Neural progenitor cell (in vitro differentiated cells): ENCODE data around the gene BRD7. TPM values are rescaled to one million over a fixed set of nuclear protein-coding genes. Genes with fewer than 3 reads are reported as not detected.
A peak's percentile ranks its signal among the peaks of the same experiment; 100 is the strongest.

Experiments
- DNase-seq: peaks from one replicate; pipeline ENCODE4 v3.0.0-alpha.2; 2016; ENCODE audit warnings: low spot score
- H2AFZ ChIP-seq: fragments of 200-600 bp; sonication (generic); replicated peaks from 2 replicates; pipeline ENCODE4 v1.6.1; 2016; ENCODE audit warnings: antibody characterized with exemption
- H3F3A ChIP-seq: fragments of 200-600 bp; sonication (generic); 2 replicates; pipeline ENCODE4 v1.6.1; 2016; ENCODE audit warnings: antibody characterized with exemption, low read depth
- H3K27ac ChIP-seq: fragments of 200-600 bp; sonication (generic); 2 replicates; pipeline ENCODE4 v1.5.1; 2016; ENCODE audit warnings: mild to moderate bottlenecking
- H3K27me3 ChIP-seq: fragments of 200-600 bp; sonication (generic); 2 replicates; pipeline ENCODE4 v1.6.1; 2016; ENCODE audit warnings: mild to moderate bottlenecking, moderate library complexity
- H3K36me3 ChIP-seq: fragments of 200-600 bp; sonication (generic); 2 replicates; pipeline ENCODE4 v1.5.1; 2016
- H3K4me1 ChIP-seq: fragments of 200-600 bp; sonication (generic); 2 replicates; pipeline ENCODE4 v1.6.1; 2016; ENCODE audit warnings: mixed run types
- H3K4me2 ChIP-seq: fragments of 200-600 bp; sonication (generic); 2 replicates; pipeline ENCODE4 v1.6.1; 2016
- H3K4me3 ChIP-seq: fragments of 200-600 bp; sonication (generic); 2 replicates; pipeline ENCODE4 v1.5.1; 2016
- H3K79me2 ChIP-seq: fragments of 200-600 bp; sonication (generic); 2 replicates; pipeline ENCODE4 v1.6.1; 2016; ENCODE audit warnings: low read depth
- H3K9ac ChIP-seq: fragments of 200-600 bp; sonication (generic); 2 replicates; pipeline ENCODE4 v1.6.1; 2016
- H3K9me3 ChIP-seq: fragments of 200-600 bp; sonication (generic); 2 replicates; pipeline ENCODE4 v1.5.1; 2016; ENCODE audit warnings: low read depth
- H4K20me1 ChIP-seq: fragments of 200-600 bp; sonication (generic); 2 replicates; pipeline ENCODE4 v1.6.1; 2016; ENCODE audit warnings: low read depth
- H3K27ac Mint-ChIP-seq: 3 replicates; pipeline ENCODE4 v1.8.0; 2021; ENCODE audit warnings: mixed read lengths
- H3K27me3 Mint-ChIP-seq: 2 replicates; pipeline ENCODE4 v1.8.0; 2022; ENCODE audit warnings: low read depth, mild to moderate bottlenecking, inconsistent platforms, moderate library complexity, mixed read lengths; ENCODE audit not compliant: insufficient read depth
- H3K36me3 Mint-ChIP-seq: 3 replicates; pipeline ENCODE4 v1.8.0; 2021; ENCODE audit warnings: mixed read lengths
- H3K4me1 Mint-ChIP-seq: 3 replicates; pipeline ENCODE4 v1.8.0; 2021; ENCODE audit warnings: mixed read lengths
- H3K4me3 Mint-ChIP-seq: 3 replicates; pipeline ENCODE4 v1.8.0; 2021; ENCODE audit warnings: mild to moderate bottlenecking, moderate library complexity, mixed read lengths
- H3K9me3 Mint-ChIP-seq: 3 replicates; pipeline ENCODE4 v1.8.0; 2020; ENCODE audit warnings: mixed read lengths
- CTCF ChIP-seq: fragments of 200-600 bp; sonication (generic); IDR thresholded peaks from 2 replicates; pipeline ENCODE4 v1.5.1; 2017; ENCODE audit warnings: antibody characterized with exemption, mild to moderate bottlenecking
- EZH2 ChIP-seq: fragments of 200-600 bp; sonication (generic); IDR thresholded peaks from 2 replicates; pipeline ENCODE4 v1.6.1; 2017; ENCODE audit warnings: antibody characterized with exemption, mild to moderate bottlenecking, moderate library complexity
- EZH2phosphoT487 ChIP-seq: fragments of 200-600 bp; sonication (generic); IDR thresholded peaks from 2 replicates; pipeline ENCODE4 v1.6.1; 2017; ENCODE audit warnings: antibody characterized with exemption
- microRNA-seq: library from miRNA; unstranded; fragments of <30 nt; microRNA quantifications from one replicate; pipeline ENCODE4, GENCODE V29; 2016
- small RNA-seq: library from RNA; depleted of rRNA; stranded (forward); fragments of <200 nt; gene quantifications from one replicate; pipeline ENCODE3, GENCODE V24; 2015
- total RNA-seq: library from RNA; depleted of rRNA; stranded (reverse); fragments of >200 nt; gene quantifications from 2 replicates; pipeline ENCODE4 v1.2.3, GENCODE V29; 2015; ENCODE audit warnings: low replicate concordance

Gene BRD7
- total RNA-seq, 1 donor from 2014 or later: 164 TPM

GRCh38 chr16:50267651-50268050 lies 101.1 kb downstream of the BRD7 start:
- Mint-ChIP-seq H3K4me3 (no peak overlapping the region), H3K27ac (no peak overlapping the region), H3K4me1 (peaks cover 22% of the 10 kb centered on the region), H3K27me3 (peaks cover 8% of the 10 kb centered on the region), H3K9me3 (no peaks in the 10 kb centered on the region), H3K36me3 (no peaks in the 10 kb centered on the region)
- H3K27me3 ChIP-seq: no peaks in the 10 kb centered on the region
- no peak for TF ChIP-seq EZH2phosphoT487
- no peak for TF ChIP-seq CTCF
- no peak for TF ChIP-seq EZH2
- no peak overlapping the region for H2AFZ ChIP-seq
- no peak overlapping the region for H3K4me3 ChIP-seq
- H3K9ac ChIP-seq: no peak overlapping the region
- peaks cover 9% of the 10 kb centered on the region for H3K4me1 ChIP-seq
- H3K79me2 ChIP-seq: no peaks in the 10 kb centered on the region
- no peaks in the 10 kb centered on the region for H3K36me3 ChIP-seq
- H3K9me3 ChIP-seq: no peaks in the 10 kb centered on the region
- no peaks in the 10 kb centered on the region for H3F3A ChIP-seq
- no peak overlapping the region for H3K27ac ChIP-seq
- H3K4me2 ChIP-seq: no peak overlapping the region
- H4K20me1 ChIP-seq: no peaks in the 10 kb centered on the region
- DNase-seq: no peak

- Mint-ChIP-seq H3K9me3 (no peaks in the 10 kb centered on the region), H3K36me3 (no peaks in the 10 kb centered on the region), H3K4me3 (no peak overlapping the region), H3K27ac (peak overlapping the region; percentile 46), H3K27me3 (peaks cover 11% of the 10 kb centered on the region), H3K4me1 (peaks cover 22% of the 10 kb centered on the region)
- Histone ChIP-seq H3K9ac (no peak overlapping the region), H3K27ac (no peak overlapping the region), H3K4me2 (no peak overlapping the region), H3K9me3 (no peaks in the 10 kb centered on the region), H2AFZ (no peak overlapping the region), H3K27me3 (no peaks in the 10 kb centered on the region), H4K20me1 (no peaks in the 10 kb centered on the region), H3F3A (no peaks in the 10 kb centered on the region), H3K4me1 (peaks cover 9% of the 10 kb centered on the region), H3K36me3 (no peaks in the 10 kb centered on the region), H3K4me3 (no peak overlapping the region), H3K79me2 (no peaks in the 10 kb centered on the region)
- TF ChIP-seq EZH2phosphoT487 (no peak), EZH2 (no peak), CTCF (no peak)
- no peak for DNase-seq
Measured at GRCh38 chr16:50267151-50267631, 101.6 kb downstream of the BRD7 start.

GRCh38 chr16:50266337-50267091 lies 102.3 kb downstream of the BRD7 start, which contains the start of gene ADCY7:
Gene ADCY7, plus strand, starts transcription at chr16:50266551. Its CDS starts 21,629 bp downstream, at chr16:50288180.
- Histone ChIP-seq H3K4me1 (peaks cover 9% of the 10 kb centered on the region), H2AFZ (no peak within 1 kb of the TSS), H3K27me3 (no peaks in the 10 kb centered on the region), H3K36me3 (no peaks in the 10 kb centered on the region), H3K4me2 (no peak within 1 kb of the TSS), H3K4me3 (no peak within 1 kb of the TSS), H3K9ac (no peak within 1 kb of the TSS), H3K9me3 (no peaks in the 10 kb centered on the region), H3K79me2 (no peaks in the 10 kb centered on the region), H4K20me1 (no peaks in the 10 kb centered on the region), H3K27ac (no peak within 1 kb of the TSS), H3F3A (no peaks in the 10 kb centered on the region)
- Mint-ChIP-seq H3K4me1 (peaks cover 22% of the 10 kb centered on the region), H3K4me3 (no peak within 1 kb of the TSS), H3K36me3 (no peaks in the 10 kb centered on the region), H3K9me3 (no peaks in the 10 kb centered on the region), H3K27ac (peak within 1 kb of the TSS; percentile 46), H3K27me3 (peaks cover 12% of the 10 kb centered on the region)
- no peak for TF ChIP-seq EZH2phosphoT487
- TF ChIP-seq CTCF: no peak
- TF ChIP-seq EZH2: no peak
- DNase-seq: peak; percentile 41

Small RNAs within 50 kb of the gene (microRNA-seq; reads per million reads assigned to microRNA genes)
- gene MIR6771: not detected

Small RNAs within 50 kb of the gene (small RNA-seq; reads per million reads assigned to genes)
- gene MIR6771: not detected

Other genes with a start within 250 kb of the BRD7 start
- 10.4 and 15.2 TPM in 2 replicates for gene TENT4B, start 215.7 kb downstream of the BRD7 start, total RNA-seq
- 2.5 and 13.2 TPM in 2 replicates for gene ADCY7, start 102.4 kb downstream of the BRD7 start, total RNA-seq
- 3.3 and 5.3 TPM in 2 replicates for gene NKD1, start 179.4 kb upstream of the BRD7 start, total RNA-seq